ENCODE results near the gene CYFIP1.

CYFIP1 gene

GRCh38 chr15:22947101-22948000, 32.8 kb downstream of the CYFIP1 start:
- TF ChIP-seq CTCF (conservative IDR thresholded peaks at IDR 0.05; ENCODE audit: low read depth), result no peak
- H3K27ac ChIP-seq, result peak overlapping the region; percentile 4
- CTCF ChIA-PET, result interaction anchor here (0.6 kb wide), 1 partner anchor 123 kb away, joined by 3 read pairs; no protein-coding TSS in a partner anchor
- DNase-seq (ENCODE audit: low spot score), result no peak
- POLR2A ChIA-PET (ENCODE audit: low non-redundant PET), result no interaction called here

- no peak for TF ChIP-seq CTCF (conservative IDR thresholded peaks at IDR 0.05; ENCODE audit: low read depth)
- CTCF ChIA-PET, result interaction anchor here (0.5 kb wide), 1 partner anchor 123 kb away, joined by 6 read pairs; no protein-coding TSS in a partner anchor
- no peak for DNase-seq (ENCODE audit: low spot score)
- H3K27ac ChIP-seq, result peak overlapping the region; percentile 57
- POLR2A ChIA-PET (ENCODE audit: low non-redundant PET), result interaction anchor here (0.6 to 0.7 kb wide), 2 partner anchors 33 to 95 kb away, joined by 3 to 4 read pairs; no protein-coding TSS in a partner anchor
Observed at GRCh38 chr15:22945071-22945470, 35.1 kb downstream of the CYFIP1 start.

GRCh38 chr15:22944651-22945050, 35.5 kb downstream of the CYFIP1 start:
- peak; percentile 68 for DNase-seq (ENCODE audit: low spot score)
- POLR2A ChIA-PET (ENCODE audit: low non-redundant PET), result interaction anchor here (0.6 kb wide), 1 partner anchor 95 kb away, joined by 3 read pairs; no protein-coding TSS in a partner anchor
- no peak for TF ChIP-seq CTCF (conservative IDR thresholded peaks at IDR 0.05; ENCODE audit: low read depth)
- CTCF ChIA-PET, result interaction anchor here (0.5 to 0.6 kb wide), 2 partner anchors 88 to 123 kb away, joined by 3 to 6 read pairs; no protein-coding TSS in a partner anchor
- peak overlapping the region; percentile 57 for H3K27ac ChIP-seq

- DNase-seq (ENCODE audit: low spot score), result no peak
- TF ChIP-seq CTCF (conservative IDR thresholded peaks at IDR 0.05; ENCODE audit: low read depth), result no peak
- ChIA-PET CTCF (interaction anchor here (0.6 to 0.9 kb wide), 2 partner anchors 15 to 21 kb away, joined by 3 read pairs; no protein-coding TSS in a partner anchor), POLR2A (ENCODE audit: low non-redundant PET) (no interaction called here)
- H3K27ac ChIP-seq, result peak overlapping the region; percentile 2; the same call in 1 of the 2 replicates
Observed at GRCh38 chr15:22942877-22943276, 37.3 kb downstream of the CYFIP1 start.

GRCh38 chr15:22942306-22942855, 37.8 kb downstream of the CYFIP1 start:
- ChIA-PET POLR2A (ENCODE audit: low non-redundant PET) (no interaction called here), CTCF (interaction anchor here (0.9 kb wide), 1 partner anchor 21 kb away, joined by 3 read pairs; no protein-coding TSS in a partner anchor)
- no peak for DNase-seq (ENCODE audit: low spot score)
- no peak overlapping the region for H3K27ac ChIP-seq
- no peak for TF ChIP-seq CTCF (conservative IDR thresholded peaks at IDR 0.05; ENCODE audit: low read depth)

- ChIA-PET POLR2A (ENCODE audit: low non-redundant PET) (no interaction called here), CTCF (no interaction called here)
- H3K27ac ChIP-seq, result no peak overlapping the region
- DNase-seq (ENCODE audit: low spot score), result no peak
- TF ChIP-seq CTCF (conservative IDR thresholded peaks at IDR 0.05; ENCODE audit: low read depth), result no peak
Observed at GRCh38 chr15:22941179-22941578, 39.0 kb downstream of the CYFIP1 start.
